RWPE2 (cell line): ENCODE data around the gene PSORS1C1.

ENCODE experiments used
- ATAC-seq: fragments of 200-7000 bp; cut with Tn5 transposase; 3 replicates; pipeline ENCODE4 v1.9.1; 2021; ENCODE audit warnings: low read depth
- DNase-seq: peaks from one replicate; pipeline ENCODE4 v3.0.0-alpha.2; 2020; ENCODE audit warnings: low spot score
- H3K27ac ChIP-seq: fragments of 450-650 bp; 2 replicates; pipeline ENCODE4 v1.5.1; 2017; ENCODE audit warnings: mild to moderate bottlenecking; ENCODE audit not compliant: poor library complexity, severe bottlenecking
- H3K27me3 ChIP-seq: fragments of 250-450 bp; sonication (Bioruptor Pico); 2 replicates; pipeline ENCODE4 v1.5.1; 2021; ENCODE audit warnings: mild to moderate bottlenecking, moderate library complexity; ENCODE audit not compliant: insufficient read depth, poor library complexity, severe bottlenecking
- H3K36me3 ChIP-seq: fragments of 250-450 bp; sonication (Bioruptor Pico); 2 replicates; pipeline ENCODE4 v1.5.1; 2020; ENCODE audit warnings: low read depth, mild to moderate bottlenecking, moderate library complexity
- H3K4me1 ChIP-seq: fragments of 250-450 bp; sonication (Bioruptor Pico); 2 replicates; pipeline ENCODE4 v1.5.1; 2021; ENCODE audit warnings: mild to moderate bottlenecking, moderate library complexity; ENCODE audit not compliant: insufficient read depth, poor library complexity, severe bottlenecking
- H3K4me3 ChIP-seq: fragments of 250-450 bp; sonication (Bioruptor Pico); 2 replicates; pipeline ENCODE4 v1.5.1; 2021; ENCODE audit warnings: mild to moderate bottlenecking, moderate library complexity; ENCODE audit not compliant: severe bottlenecking
- H3K9me3 ChIP-seq: fragments of 250-450 bp; sonication (Bioruptor Pico); 2 replicates; pipeline ENCODE4 v1.5.1; 2021; ENCODE audit warnings: mild to moderate bottlenecking, moderate library complexity; ENCODE audit not compliant: severe bottlenecking
- CTCF ChIP-seq: fragments of 450-650 bp; IDR thresholded peaks from one replicate; pipeline ENCODE4 v1.5.1; 2017; ENCODE audit warnings: mild to moderate bottlenecking, moderate library complexity; ENCODE audit not compliant: poor library complexity, severe bottlenecking

The PSORS1C1 gene

GRCh38 chr6:31144296-31144969 is 29.8 kb downstream of the PSORS1C1 start:
- no peak for ATAC-seq
- H3K9me3 ChIP-seq = no peaks in the 10 kb centered on the region
- no peak overlapping the region for H3K27ac ChIP-seq
- H3K36me3 ChIP-seq = peaks cover 22% of the 10 kb centered on the region
- no peaks in the 10 kb centered on the region for H3K4me1 ChIP-seq
- no peak for TF ChIP-seq CTCF
- H3K4me3 ChIP-seq = no peak overlapping the region
- DNase-seq = no peak
- no peaks in the 10 kb centered on the region for H3K27me3 ChIP-seq

GRCh38 chr6:31144970-31145340 is 30.4 kb downstream of the PSORS1C1 start:
- Histone ChIP-seq H3K36me3 (peaks cover 28% of the 10 kb centered on the region), H3K4me1 (no peaks in the 10 kb centered on the region), H3K4me3 (no peak overlapping the region), H3K9me3 (no peaks in the 10 kb centered on the region), H3K27ac (no peak overlapping the region), H3K27me3 (no peaks in the 10 kb centered on the region)
- DNase-seq (no peak), ATAC-seq (no peak)
- no peak for TF ChIP-seq CTCF

GRCh38 chr6:31145386-31145785 is 30.8 kb downstream of the PSORS1C1 start:
- TF ChIP-seq CTCF = no peak

GRCh38 chr6:31149827-31150447 is 35.3 kb downstream of the PSORS1C1 start:
- no peak overlapping the region for H3K27ac ChIP-seq
- no peaks in the 10 kb centered on the region for H3K4me1 ChIP-seq
- DNase-seq = no peak
- H3K4me3 ChIP-seq = no peak overlapping the region
- H3K27me3 ChIP-seq = no peaks in the 10 kb centered on the region
- no peak for ATAC-seq
- no peaks in the 10 kb centered on the region for H3K9me3 ChIP-seq
- peaks cover 35% of the 10 kb centered on the region for H3K36me3 ChIP-seq
- no peak for TF ChIP-seq CTCF

More at GRCh38 chr6:31145386-31145785, 30.8 kb downstream of the PSORS1C1 start:
- Histone ChIP-seq H3K27me3 (no peaks in the 10 kb centered on the region), H3K4me1 (no peaks in the 10 kb centered on the region), H3K27ac (no peak overlapping the region), H3K9me3 (no peaks in the 10 kb centered on the region), H3K4me3 (no peak overlapping the region), H3K36me3 (peaks cover 31% of the 10 kb centered on the region)
- ATAC-seq = no peak
- no peak for DNase-seq

GRCh38 chr6:31152781-31153180 is 38.2 kb downstream of the PSORS1C1 start:
- Histone ChIP-seq H3K27ac (no peak overlapping the region), H3K9me3 (no peaks in the 10 kb centered on the region), H3K27me3 (no peaks in the 10 kb centered on the region), H3K36me3 (peaks cover 43% of the 10 kb centered on the region), H3K4me1 (peaks cover 3% of the 10 kb centered on the region), H3K4me3 (no peak overlapping the region)
- TF ChIP-seq CTCF = no peak
- DNase-seq (no peak), ATAC-seq (no peak)
